ENCODE results near the gene AQR. TPM values are rescaled to one million over a fixed set of nuclear protein-coding genes. Genes with fewer than 3 reads are reported as not detected.

The AQR gene
- total RNA-seq, 1 experiment from 2014 or later, result 30.7 TPM

DNA sequence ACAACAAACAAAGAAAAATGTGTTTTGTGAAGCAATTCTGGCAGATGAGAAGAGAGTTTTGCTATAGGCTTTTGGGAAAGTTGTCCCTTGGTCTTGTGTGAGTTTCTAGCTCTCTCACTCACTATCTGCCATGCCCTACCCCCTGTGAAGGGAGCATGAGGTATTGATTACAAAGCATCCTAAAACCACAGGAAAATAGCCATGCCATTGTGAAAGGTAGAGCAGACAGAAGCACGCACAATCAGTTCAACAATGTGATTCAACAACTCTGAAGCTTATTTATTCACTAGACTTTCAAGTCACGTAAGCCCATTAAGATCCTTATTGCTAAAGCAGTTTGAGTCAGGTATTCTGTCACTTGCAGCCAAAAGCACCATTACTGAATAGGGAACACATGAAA is 6.5 kb upstream of the AQR start:
- Histone ChIP-seq H3K9me2 (ENCODE audit: insufficient read depth) (no peaks in the 10 kb centered on the region), H3K9me3 (ENCODE audit: control insufficient read depth in 1 of 2, insufficient read depth in 1 of 2, low read depth in 1 of 2, low read length in 2 of 2) (no peaks in the 10 kb centered on the region), H2AFZ (ENCODE audit: low read depth, low read length, poor library complexity, severe bottlenecking) (no peak overlapping the region), H3K79me2 (ENCODE audit: insufficient read depth, low read length) (peaks cover 22% of the 10 kb centered on the region), H4K20me1 (ENCODE audit: insufficient read depth) (no peaks in the 10 kb centered on the region), H3K27me3 (ENCODE audit: insufficient read depth, low read length) (no peaks in the 10 kb centered on the region), H3K27ac (ENCODE audit: low read depth, low read length) (no peak overlapping the region), H3K4me3 (replicated peaks in 1 of 2; ENCODE audit: low read depth in 1 of 2, low read length in 2 of 2) (no peak overlapping the region), H3K9ac (ENCODE audit: low read length) (no peak overlapping the region), H3K36me3 (ENCODE audit: control insufficient read depth in 1 of 2, insufficient read depth in 2 of 2, low read length in 2 of 2) (peaks cover 0 to 2% of the 10 kb centered on the region in 2 experiments; a peak in 2 of 4 replicates), H3K4me1 (ENCODE audit: control insufficient read depth in 1 of 2, insufficient read depth in 2 of 2, low read length in 2 of 2) (no peaks in the 10 kb centered on the region), H3K4me2 (ENCODE audit: low read length) (no peak overlapping the region)
- POLR2A ChIA-PET, result no interaction called here
- BruUV-seq (replicated peaks), result no TSS peak
- DNase-seq (ENCODE audit: low read depth, low spot score) (no peak), ATAC-seq (no peak)
- RAD21 ChIA-PET (ENCODE audit: low non-redundant PET in 1 of 2, low total read pairs in 2 of 2, uncharacterized antibody in 2 of 2, unreplicated experiment in 2 of 2), result no interaction called here
- CTCF ChIA-PET, result no interaction called here
- intact Hi-C loops (cut with micrococcal nuclease), result no loop called here
- TF ChIP-seq, protein P1, sequence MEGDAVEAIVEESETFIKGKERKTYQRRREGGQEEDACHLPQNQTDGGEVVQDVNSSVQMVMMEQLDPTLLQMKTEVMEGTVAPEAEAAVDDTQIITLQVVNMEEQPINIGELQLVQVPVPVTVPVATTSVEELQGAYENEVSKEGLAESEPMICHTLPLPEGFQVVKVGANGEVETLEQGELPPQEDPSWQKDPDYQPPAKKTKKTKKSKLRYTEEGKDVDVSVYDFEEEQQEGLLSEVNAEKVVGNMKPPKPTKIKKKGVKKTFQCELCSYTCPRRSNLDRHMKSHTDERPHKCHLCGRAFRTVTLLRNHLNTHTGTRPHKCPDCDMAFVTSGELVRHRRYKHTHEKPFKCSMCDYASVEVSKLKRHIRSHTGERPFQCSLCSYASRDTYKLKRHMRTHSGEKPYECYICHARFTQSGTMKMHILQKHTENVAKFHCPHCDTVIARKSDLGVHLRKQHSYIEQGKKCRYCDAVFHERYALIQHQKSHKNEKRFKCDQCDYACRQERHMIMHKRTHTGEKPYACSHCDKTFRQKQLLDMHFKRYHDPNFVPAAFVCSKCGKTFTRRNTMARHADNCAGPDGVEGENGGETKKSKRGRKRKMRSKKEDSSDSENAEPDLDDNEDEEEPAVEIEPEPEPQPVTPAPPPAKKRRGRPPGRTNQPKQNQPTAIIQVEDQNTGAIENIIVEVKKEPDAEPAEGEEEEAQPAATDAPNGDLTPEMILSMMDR (IDR thresholded peaks at IDR 0.05 in 2 of 3, conservative IDR thresholded peaks at IDR 0.05 in 1 of 3; ENCODE audit: borderline replicate concordance in 1 of 3, insufficient read depth in 1 of 3, low read depth in 2 of 3, low read length in 2 of 3), result no peak
- no peak for TF ChIP-seq CEBPB (IDR thresholded peaks at IDR 0.05; ENCODE audit: low read depth)
- TF ChIP-seq RAD21 (IDR thresholded peaks at IDR 0.05; ENCODE audit: low read depth), result no peak
- no peak for TF ChIP-seq ZFX (IDR thresholded peaks at IDR 0.05)
- no peak for TF ChIP-seq ZNF274 (IDR thresholded peaks at IDR 0.05; ENCODE audit: low read depth, low read length)
- no peak for TF ChIP-seq SRF (IDR thresholded peaks at IDR 0.05; ENCODE audit: low read depth)
- TF ChIP-seq ELF1 (IDR thresholded peaks at IDR 0.05; ENCODE audit: borderline replicate concordance, low read depth), result no peak
- TF ChIP-seq JUND (IDR thresholded peaks at IDR 0.05), result no peak
- TF ChIP-seq EGR1 (IDR thresholded peaks at IDR 0.05; ENCODE audit: low read depth), result no peak
- TF ChIP-seq POLR2A (IDR thresholded peaks at IDR 0.05; ENCODE audit: borderline replicate concordance, extremely low read depth, insufficient read depth, insufficient read length), result no peak
- TF ChIP-seq SIN3A (IDR thresholded peaks at IDR 0.05; ENCODE audit: low read depth), result no peak
- TF ChIP-seq, protein P2, sequence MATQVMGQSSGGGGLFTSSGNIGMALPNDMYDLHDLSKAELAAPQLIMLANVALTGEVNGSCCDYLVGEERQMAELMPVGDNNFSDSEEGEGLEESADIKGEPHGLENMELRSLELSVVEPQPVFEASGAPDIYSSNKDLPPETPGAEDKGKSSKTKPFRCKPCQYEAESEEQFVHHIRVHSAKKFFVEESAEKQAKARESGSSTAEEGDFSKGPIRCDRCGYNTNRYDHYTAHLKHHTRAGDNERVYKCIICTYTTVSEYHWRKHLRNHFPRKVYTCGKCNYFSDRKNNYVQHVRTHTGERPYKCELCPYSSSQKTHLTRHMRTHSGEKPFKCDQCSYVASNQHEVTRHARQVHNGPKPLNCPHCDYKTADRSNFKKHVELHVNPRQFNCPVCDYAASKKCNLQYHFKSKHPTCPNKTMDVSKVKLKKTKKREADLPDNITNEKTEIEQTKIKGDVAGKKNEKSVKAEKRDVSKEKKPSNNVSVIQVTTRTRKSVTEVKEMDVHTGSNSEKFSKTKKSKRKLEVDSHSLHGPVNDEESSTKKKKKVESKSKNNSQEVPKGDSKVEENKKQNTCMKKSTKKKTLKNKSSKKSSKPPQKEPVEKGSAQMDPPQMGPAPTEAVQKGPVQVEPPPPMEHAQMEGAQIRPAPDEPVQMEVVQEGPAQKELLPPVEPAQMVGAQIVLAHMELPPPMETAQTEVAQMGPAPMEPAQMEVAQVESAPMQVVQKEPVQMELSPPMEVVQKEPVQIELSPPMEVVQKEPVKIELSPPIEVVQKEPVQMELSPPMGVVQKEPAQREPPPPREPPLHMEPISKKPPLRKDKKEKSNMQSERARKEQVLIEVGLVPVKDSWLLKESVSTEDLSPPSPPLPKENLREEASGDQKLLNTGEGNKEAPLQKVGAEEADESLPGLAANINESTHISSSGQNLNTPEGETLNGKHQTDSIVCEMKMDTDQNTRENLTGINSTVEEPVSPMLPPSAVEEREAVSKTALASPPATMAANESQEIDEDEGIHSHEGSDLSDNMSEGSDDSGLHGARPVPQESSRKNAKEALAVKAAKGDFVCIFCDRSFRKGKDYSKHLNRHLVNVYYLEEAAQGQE (IDR thresholded peaks at IDR 0.05; ENCODE audit: low read depth), result no peak
- no peak for TF ChIP-seq CBX3 (IDR thresholded peaks at IDR 0.05; ENCODE audit: low read depth)
- TF ChIP-seq SP1 (IDR thresholded peaks at IDR 0.05; ENCODE audit: low read depth), result no peak
- TF ChIP-seq EZH2 (IDR thresholded peaks at IDR 0.05), result no peak
- no peak for TF ChIP-seq FOSL1 (IDR thresholded peaks at IDR 0.05; ENCODE audit: low read depth)
- TF ChIP-seq EZH2phosphoT487 (IDR thresholded peaks at IDR 0.05; ENCODE audit: borderline replicate concordance), result no peak
